HEK293 (cell line): ENCODE results near the gene GNAQ.
A peak's percentile ranks its signal among the peaks of the same experiment; 100 is the strongest.

Experiments
- CTCF ChIA-PET: fragments of 350-600 bp; formaldehyde crosslinking; extraction: SDS; loops from one replicate; lab custom pipeline; 2021; ENCODE audit warnings: antibody characterized with exemption; lab: Yijun Ruan, JAX
- POLR2A ChIA-PET: fragments of 300-600 bp; formaldehyde crosslinking; extraction: SDS; loops from one replicate; lab custom pipeline; 2020; ENCODE audit warnings: antibody characterized with exemption, inconsistent platforms; lab: Yijun Ruan, JAX
- H3K27ac ChIP-seq: fragments of 200-500 bp; sonication (Bioruptor generic); 2 replicates; pipeline ENCODE4 v1.5.1; 2014; ENCODE audit warnings: low read depth, low read length, control low read depth, inconsistent platforms; ENCODE audit errors: extremely low read depth
- H3K36me3 ChIP-seq, 2 experiments: fragments of 200-500 bp in 1 of 2; sonication (Bioruptor generic) in 1 of 2; 1 replicate in 1 of 2; 2 replicates in 1 of 2; pipeline ENCODE4 v1.5.1; 2014 to 2017; ENCODE audit warnings: inconsistent platforms in 2 of 2, low read length in 2 of 2; ENCODE audit not compliant: control insufficient read depth in 2 of 2, insufficient read depth in 1 of 2
- H3K4me1 ChIP-seq: fragments of 200-500 bp; sonication (Bioruptor generic); 2 replicates; pipeline ENCODE4 v1.5.1; 2014; ENCODE audit warnings: mild to moderate bottlenecking, low read length, inconsistent platforms; ENCODE audit not compliant: control insufficient read depth, insufficient read depth
- H3K4me3 ChIP-seq: 2 replicates; pipeline ENCODE4 v1.5.1; 2011; ENCODE audit warnings: low read depth, mild to moderate bottlenecking, control low read depth, low read length, moderate library complexity
- H3K9me3 ChIP-seq: fragments of 200-500 bp; sonication (Bioruptor generic); 2 replicates; pipeline ENCODE4 v1.5.1; 2014; ENCODE audit warnings: low read depth, low read length, inconsistent platforms; ENCODE audit not compliant: control insufficient read depth, insufficient read depth
- IKZF3 ChIP-seq: fragments of 450-650 bp; IDR thresholded peaks from 2 replicates; pipeline ENCODE4 v1.5.0; 2018; ENCODE audit warnings: missing biosample characterization, mild to moderate bottlenecking, missing genetic modification characterization, moderate library complexity
- MZF1 ChIP-seq: fragments of 450-650 bp; formaldehyde crosslinking; IDR thresholded peaks from 2 replicates; pipeline ENCODE4 v1.5.1; 2017; ENCODE audit warnings: missing biosample characterization, missing genetic modification characterization, borderline replicate concordance
- OSR2 ChIP-seq: fragments of 450-650 bp; formaldehyde crosslinking; IDR thresholded peaks from 2 replicates; pipeline ENCODE4 v1.5.1; 2016; ENCODE audit warnings: missing biosample characterization, missing genetic modification characterization
- OVOL3 ChIP-seq: fragments of 450-650 bp; formaldehyde crosslinking; IDR thresholded peaks from 2 replicates; pipeline ENCODE4 v1.5.1; 2016; ENCODE audit warnings: missing biosample characterization, missing genetic modification characterization
- ZEB2 ChIP-seq: fragments of 450-650 bp; formaldehyde crosslinking; IDR thresholded peaks from 2 replicates; pipeline ENCODE4 v1.5.1; 2016; ENCODE audit warnings: missing biosample characterization, missing genetic modification characterization
- ZIC2 ChIP-seq: fragments of 450-650 bp; formaldehyde crosslinking; IDR thresholded peaks from 2 replicates; pipeline ENCODE4 v1.5.1; 2016; ENCODE audit warnings: missing biosample characterization, missing genetic modification characterization
- ZNF157 ChIP-seq: fragments of 450-650 bp; formaldehyde crosslinking; IDR thresholded peaks from 2 replicates; pipeline ENCODE4 v1.5.1; 2016; ENCODE audit warnings: missing biosample characterization, missing genetic modification characterization
- ZNF266 ChIP-seq: fragments of 450-650 bp; formaldehyde crosslinking; IDR thresholded peaks from 2 replicates; pipeline ENCODE4 v1.5.1; 2016; ENCODE audit warnings: missing biosample characterization, missing genetic modification characterization, low read depth
- ZNF514 ChIP-seq: fragments of 450-650 bp; formaldehyde crosslinking; IDR thresholded peaks from 2 replicates; pipeline ENCODE4 v1.5.1; 2016; ENCODE audit warnings: missing biosample characterization, missing genetic modification characterization
- ZNF677 ChIP-seq: fragments of 450-650 bp; IDR thresholded peaks from 2 replicates; pipeline ENCODE4 v1.5.0; 2018; ENCODE audit warnings: missing biosample characterization, mild to moderate bottlenecking, missing genetic modification characterization, moderate library complexity
- ZNF843 ChIP-seq: fragments of 450-650 bp; formaldehyde crosslinking; IDR thresholded peaks from 2 replicates; pipeline ENCODE4 v1.5.1; 2016; ENCODE audit warnings: missing biosample characterization, missing genetic modification characterization
- ZXDB ChIP-seq: fragments of 450-650 bp; formaldehyde crosslinking; IDR thresholded peaks from 2 replicates; pipeline ENCODE4 v1.5.1; 2016; ENCODE audit warnings: missing biosample characterization, missing genetic modification characterization
- TF ChIP-seq, protein P1 (sequence below): fragments of 450-650 bp; formaldehyde crosslinking; IDR thresholded peaks from 2 replicates; pipeline ENCODE4 v1.5.1; 2016; ENCODE audit warnings: missing biosample characterization, missing genetic modification characterization
- TF ChIP-seq, protein P2 (sequence below): fragments of 450-650 bp; formaldehyde crosslinking; IDR thresholded peaks from 2 replicates; pipeline ENCODE4 v1.5.1; 2016; ENCODE audit warnings: missing biosample characterization, missing genetic modification characterization
- TF ChIP-seq, protein P3 (sequence below): fragments of 450-650 bp; formaldehyde crosslinking; conservative IDR thresholded peaks from 2 replicates; pipeline ENCODE4 v1.5.1; 2016; ENCODE audit warnings: low read depth, missing biosample characterization, missing genetic modification characterization
- TF ChIP-seq, protein P4 (sequence below): fragments of 450-650 bp; formaldehyde crosslinking; IDR thresholded peaks from 2 replicates; pipeline ENCODE4 v1.5.1; 2016; ENCODE audit warnings: missing biosample characterization, missing genetic modification characterization

The GNAQ gene

DNA sequence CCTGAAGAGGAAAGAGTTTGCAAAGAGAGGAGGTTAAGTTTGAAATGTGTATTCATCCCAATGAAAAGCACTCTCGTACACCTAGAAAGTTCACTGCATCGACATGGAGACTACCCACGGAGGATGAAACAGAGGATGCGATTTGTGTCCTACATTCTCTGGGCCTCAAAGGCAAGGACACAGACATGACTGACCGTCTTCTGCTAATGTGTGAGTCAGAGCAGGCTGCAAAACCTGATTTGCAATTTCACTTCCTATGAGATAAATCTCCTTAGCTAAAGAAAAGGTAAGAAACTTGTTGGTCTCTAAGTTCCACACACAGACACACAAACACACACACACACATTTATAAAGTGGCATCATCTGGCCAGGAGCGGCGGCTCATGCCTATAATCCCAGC is 98.6 kb downstream of the GNAQ start:
- POLR2A ChIA-PET, result no interaction called here
- Histone ChIP-seq H3K4me1 (peaks cover under 1% of the 10 kb centered on the region; the same call in 1 of the 2 replicates), H3K9me3 (no peaks in the 10 kb centered on the region), H3K4me3 (no peak overlapping the region), H3K27ac (no peak overlapping the region), H3K36me3 (no peaks in the 10 kb centered on the region)
- no peak for TF ChIP-seq ZNF677 (tag by site-specific recombination)
- CTCF ChIA-PET, result no interaction called here

DNA sequence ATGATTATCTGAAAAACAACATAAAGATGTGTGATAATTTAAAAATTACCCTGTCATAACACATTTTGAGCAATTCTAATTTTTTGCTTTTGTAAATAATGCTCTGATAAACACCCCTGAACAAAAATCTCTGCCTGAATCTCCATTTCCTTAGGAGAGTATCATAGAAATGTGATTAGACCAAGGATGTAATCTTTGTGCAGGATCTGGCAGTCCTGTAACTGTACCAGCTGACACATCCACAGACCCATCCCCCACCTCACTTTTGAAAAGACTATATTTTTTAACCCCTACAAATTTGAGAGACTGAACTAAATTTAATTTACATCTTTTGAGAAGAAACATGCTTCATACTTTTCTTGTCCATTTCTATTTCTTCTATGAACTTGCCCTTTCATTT is 101.7 kb downstream of the GNAQ start:
- Histone ChIP-seq H3K9me3 (no peaks in the 10 kb centered on the region), H3K27ac (no peak overlapping the region), H3K4me3 (no peak overlapping the region), H3K36me3 (no peaks in the 10 kb centered on the region)
- POLR2A ChIA-PET, result no interaction called here
- CTCF ChIA-PET, result no interaction called here
- TF ChIP-seq OVOL3, result no peak
- TF ChIP-seq, protein P1, sequence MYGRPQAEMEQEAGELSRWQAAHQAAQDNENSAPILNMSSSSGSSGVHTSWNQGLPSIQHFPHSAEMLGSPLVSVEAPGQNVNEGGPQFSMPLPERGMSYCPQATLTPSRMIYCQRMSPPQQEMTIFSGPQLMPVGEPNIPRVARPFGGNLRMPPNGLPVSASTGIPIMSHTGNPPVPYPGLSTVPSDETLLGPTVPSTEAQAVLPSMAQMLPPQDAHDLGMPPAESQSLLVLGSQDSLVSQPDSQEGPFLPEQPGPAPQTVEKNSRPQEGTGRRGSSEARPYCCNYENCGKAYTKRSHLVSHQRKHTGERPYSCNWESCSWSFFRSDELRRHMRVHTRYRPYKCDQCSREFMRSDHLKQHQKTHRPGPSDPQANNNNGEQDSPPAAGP (tag by site-specific recombination), result no peak
- no peak for TF ChIP-seq ZIC2
- no peak for TF ChIP-seq ZNF514 (tag by site-specific recombination)
- TF ChIP-seq, all 188 proteins: peak for 0
- H3K4me1 ChIP-seq, result peaks cover 21% of the 10 kb centered on the region

DNA sequence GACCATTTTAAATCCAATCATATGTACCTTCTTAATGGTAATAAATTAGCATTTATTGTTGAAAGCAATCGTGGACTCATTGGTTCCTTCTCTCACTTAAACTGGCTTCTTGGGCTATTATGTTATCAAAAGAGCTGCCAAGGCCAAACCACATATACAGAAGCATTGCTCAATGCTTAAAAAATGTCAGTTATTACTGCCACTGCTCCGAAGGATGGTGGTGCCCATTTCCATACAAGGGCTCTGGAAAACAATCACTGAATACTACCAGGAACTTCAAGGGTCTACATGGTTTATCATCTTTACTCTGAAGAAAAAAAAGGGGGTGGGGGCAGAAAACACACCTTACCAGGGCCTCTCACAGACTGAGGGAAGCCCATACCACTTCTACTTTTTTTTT is 104.3 kb downstream of the GNAQ start:
- Histone ChIP-seq H3K9me3 (no peaks in the 10 kb centered on the region), H3K4me1 (peaks cover 21% of the 10 kb centered on the region), H3K27ac (no peak overlapping the region), H3K4me3 (no peak overlapping the region), H3K36me3 (no peaks in the 10 kb centered on the region)
- CTCF ChIA-PET, result interaction anchor here (0.6 kb wide), 1 partner anchor 14 kb away, joined by 3 read pairs; no protein-coding TSS in a partner anchor
- TF ChIP-seq ZNF157 (tag by site-specific recombination), result no peak
- no peak for TF ChIP-seq ZNF266 (tag by site-specific recombination)
- peak; percentile 73 for TF ChIP-seq OSR2 (tag by site-specific recombination)
- TF ChIP-seq, protein P2, sequence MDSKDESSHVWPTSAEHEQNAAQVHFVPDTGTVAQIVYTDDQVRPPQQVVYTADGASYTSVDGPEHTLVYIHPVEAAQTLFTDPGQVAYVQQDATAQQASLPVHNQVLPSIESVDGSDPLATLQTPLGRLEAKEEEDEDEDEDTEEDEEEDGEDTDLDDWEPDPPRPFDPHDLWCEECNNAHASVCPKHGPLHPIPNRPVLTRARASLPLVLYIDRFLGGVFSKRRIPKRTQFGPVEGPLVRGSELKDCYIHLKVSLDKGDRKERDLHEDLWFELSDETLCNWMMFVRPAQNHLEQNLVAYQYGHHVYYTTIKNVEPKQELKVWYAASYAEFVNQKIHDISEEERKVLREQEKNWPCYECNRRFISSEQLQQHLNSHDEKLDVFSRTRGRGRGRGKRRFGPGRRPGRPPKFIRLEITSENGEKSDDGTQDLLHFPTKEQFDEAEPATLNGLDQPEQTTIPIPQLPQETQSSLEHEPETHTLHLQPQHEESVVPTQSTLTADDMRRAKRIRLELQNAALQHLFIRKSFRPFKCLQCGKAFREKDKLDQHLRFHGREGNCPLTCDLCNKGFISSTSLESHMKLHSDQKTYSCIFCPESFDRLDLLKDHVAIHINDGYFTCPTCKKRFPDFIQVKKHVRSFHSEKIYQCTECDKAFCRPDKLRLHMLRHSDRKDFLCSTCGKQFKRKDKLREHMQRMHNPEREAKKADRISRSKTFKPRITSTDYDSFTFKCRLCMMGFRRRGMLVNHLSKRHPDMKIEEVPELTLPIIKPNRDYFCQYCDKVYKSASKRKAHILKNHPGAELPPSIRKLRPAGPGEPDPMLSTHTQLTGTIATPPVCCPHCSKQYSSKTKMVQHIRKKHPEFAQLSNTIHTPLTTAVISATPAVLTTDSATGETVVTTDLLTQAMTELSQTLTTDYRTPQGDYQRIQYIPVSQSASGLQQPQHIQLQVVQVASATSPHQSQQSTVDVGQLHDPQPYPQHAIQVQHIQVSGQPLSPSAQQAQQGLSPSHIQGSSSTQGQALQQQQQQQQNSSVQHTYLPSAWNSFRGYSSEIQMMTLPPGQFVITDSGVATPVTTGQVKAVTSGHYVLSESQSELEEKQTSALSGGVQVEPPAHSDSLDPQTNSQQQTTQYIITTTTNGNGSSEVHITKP (tag by site-specific recombination), result peak; percentile 55
- POLR2A ChIA-PET, result no interaction called here

DNA sequence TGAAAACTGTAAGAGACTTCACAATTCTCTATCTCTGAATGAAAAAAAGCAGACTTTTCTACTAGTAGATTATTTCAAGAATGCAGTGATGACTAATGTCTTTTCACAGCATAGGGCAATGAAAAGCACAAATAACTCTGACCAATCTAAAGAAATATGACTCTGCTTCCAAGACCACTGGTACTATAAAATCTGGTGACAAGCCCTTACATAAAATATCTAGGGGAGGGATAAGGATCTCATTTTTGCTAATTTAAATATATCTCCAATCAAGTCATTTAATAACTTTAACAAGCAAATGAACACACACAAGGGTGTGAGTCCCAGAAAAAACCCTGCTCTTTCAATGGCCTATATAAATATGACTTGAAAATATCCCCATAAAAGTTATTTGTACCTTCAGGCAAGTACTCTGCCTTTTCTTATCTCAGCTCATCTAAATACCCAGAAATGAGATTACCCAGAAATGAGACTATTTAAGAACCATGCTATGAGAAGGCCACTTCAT is 105.2 kb downstream of the GNAQ start:
- CTCF ChIA-PET, result interaction anchor here (0.6 to 0.8 kb wide), 2 partner anchors 31 to 189 kb away, joined by 3 read pairs; no protein-coding TSS in a partner anchor
- POLR2A ChIA-PET, result no interaction called here
- H3K9me3 ChIP-seq, result no peaks in the 10 kb centered on the region
- H3K4me1 ChIP-seq, result peaks cover 21% of the 10 kb centered on the region
- H3K27ac ChIP-seq, result no peak overlapping the region
- peaks cover 0 to 4% of the 10 kb centered on the region in 2 experiments; a peak in 1 of 3 replicates for H3K36me3 ChIP-seq
- no peak overlapping the region for H3K4me3 ChIP-seq
- TF ChIP-seq, protein P3, sequence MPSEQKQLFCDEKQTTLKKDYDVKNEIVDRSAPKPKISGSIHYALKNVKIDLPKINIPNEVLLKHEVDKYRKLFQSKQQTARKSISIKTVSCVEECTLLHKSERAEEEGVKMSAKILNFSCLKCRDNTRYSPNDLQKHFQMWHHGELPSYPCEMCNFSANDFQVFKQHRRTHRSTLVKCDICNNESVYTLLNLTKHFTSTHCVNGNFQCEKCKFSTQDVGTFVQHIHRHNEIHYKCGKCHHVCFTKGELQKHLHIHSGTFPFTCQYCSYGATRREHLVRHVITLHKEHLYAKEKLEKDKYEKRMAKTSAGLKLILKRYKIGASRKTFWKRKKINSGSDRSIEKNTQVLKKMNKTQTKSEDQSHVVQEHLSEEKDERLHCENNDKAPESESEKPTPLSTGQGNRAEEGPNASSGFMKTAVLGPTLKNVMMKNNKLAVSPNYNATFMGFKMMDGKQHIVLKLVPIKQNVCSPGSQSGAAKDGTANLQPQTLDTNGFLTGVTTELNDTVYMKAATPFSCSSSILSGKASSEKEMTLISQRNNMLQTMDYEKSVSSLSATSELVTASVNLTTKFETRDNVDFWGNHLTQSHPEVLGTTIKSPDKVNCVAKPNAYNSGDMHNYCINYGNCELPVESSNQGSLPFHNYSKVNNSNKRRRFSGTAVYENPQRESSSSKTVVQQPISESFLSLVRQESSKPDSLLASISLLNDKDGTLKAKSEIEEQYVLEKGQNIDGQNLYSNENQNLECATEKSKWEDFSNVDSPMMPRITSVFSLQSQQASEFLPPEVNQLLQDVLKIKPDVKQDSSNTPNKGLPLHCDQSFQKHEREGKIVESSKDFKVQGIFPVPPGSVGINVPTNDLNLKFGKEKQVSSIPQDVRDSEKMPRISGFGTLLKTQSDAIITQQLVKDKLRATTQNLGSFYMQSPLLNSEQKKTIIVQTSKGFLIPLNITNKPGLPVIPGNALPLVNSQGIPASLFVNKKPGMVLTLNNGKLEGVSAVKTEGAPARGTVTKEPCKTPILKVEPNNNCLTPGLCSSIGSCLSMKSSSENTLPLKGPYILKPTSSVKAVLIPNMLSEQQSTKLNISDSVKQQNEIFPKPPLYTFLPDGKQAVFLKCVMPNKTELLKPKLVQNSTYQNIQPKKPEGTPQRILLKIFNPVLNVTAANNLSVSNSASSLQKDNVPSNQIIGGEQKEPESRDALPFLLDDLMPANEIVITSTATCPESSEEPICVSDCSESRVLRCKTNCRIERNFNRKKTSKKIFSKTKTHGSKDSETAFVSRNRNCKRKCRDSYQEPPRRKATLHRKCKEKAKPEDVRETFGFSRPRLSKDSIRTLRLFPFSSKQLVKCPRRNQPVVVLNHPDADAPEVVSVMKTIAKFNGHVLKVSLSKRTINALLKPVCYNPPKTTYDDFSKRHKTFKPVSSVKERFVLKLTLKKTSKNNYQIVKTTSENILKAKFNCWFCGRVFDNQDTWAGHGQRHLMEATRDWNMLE (tag by site-specific recombination), result no peak
- 0 out of 2 replicates have a peak, but pooled peaks have one; percentile 17 for TF ChIP-seq ZXDB (tag by site-specific recombination)
- TF ChIP-seq, protein P4, sequence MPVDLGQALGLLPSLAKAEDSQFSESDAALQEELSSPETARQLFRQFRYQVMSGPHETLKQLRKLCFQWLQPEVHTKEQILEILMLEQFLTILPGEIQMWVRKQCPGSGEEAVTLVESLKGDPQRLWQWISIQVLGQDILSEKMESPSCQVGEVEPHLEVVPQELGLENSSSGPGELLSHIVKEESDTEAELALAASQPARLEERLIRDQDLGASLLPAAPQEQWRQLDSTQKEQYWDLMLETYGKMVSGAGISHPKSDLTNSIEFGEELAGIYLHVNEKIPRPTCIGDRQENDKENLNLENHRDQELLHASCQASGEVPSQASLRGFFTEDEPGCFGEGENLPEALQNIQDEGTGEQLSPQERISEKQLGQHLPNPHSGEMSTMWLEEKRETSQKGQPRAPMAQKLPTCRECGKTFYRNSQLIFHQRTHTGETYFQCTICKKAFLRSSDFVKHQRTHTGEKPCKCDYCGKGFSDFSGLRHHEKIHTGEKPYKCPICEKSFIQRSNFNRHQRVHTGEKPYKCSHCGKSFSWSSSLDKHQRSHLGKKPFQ (tag by site-specific recombination), result peak; percentile 52; the same call in 1 of the 2 replicates
- no peak; the same call in 1 of the 2 replicates for TF ChIP-seq MZF1
- TF ChIP-seq ZEB2 (tag by site-specific recombination), result 0 out of 2 replicates have a peak, but pooled peaks have one; percentile 45
- TF ChIP-seq IKZF3 (tag by site-specific recombination), result 0 out of 2 replicates have a peak, but pooled peaks have one; percentile 23
- no peak for TF ChIP-seq ZNF843 (tag by site-specific recombination)
